Glomerular visceral epithelial cell (primary cell): Measurements from ENCODE around the gene TRNP1.
A peak's percentile ranks its signal among the peaks of the same experiment; 100 is the strongest.

Experiments
- DNase-seq: peaks from one replicate; pipeline ENCODE4 v3.0.0-alpha.2; 2016; ENCODE audit errors: extremely low spot score

The TRNP1 gene

GRCh38 chr1:27001570-27002360 is 8.3 kb downstream of the TRNP1 start:
- no peak for DNase-seq

GRCh38 chr1:27003745-27004470 is 10.4 kb downstream of the TRNP1 start:
- DNase-seq = no peak

DNA sequence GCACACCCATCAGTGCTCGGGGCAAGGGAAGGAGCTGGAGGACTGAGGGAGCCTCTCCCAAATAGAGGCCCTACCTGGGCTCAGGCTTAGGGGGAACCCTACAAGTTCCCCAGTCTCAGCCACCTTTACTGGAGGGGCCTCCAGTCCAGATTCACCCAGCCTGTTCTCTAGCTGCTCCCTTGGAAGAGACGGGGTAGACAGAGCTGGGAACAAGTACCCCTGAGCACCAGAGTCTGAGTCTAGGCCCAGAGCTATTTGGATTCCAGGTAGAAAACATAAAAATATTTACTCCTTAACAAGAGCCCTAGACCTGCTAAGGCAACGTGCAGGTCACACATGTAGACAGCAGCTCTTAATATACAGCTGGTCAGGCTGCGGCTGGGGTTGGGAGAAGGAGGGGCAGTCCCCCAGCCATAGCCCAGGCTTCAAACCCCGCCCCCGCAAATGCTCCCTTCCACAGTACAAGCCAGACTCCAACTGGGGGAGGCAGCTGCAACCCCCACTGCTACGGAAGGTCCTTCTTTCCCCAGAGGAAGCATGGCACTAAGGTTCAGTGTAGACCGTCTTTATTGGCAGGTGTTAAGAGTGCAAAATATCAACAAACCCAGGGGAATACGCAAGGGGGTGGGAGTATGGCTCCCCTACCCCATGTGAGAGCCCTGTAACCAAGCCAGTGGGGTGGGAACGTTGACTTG is 11.1 kb downstream of the TRNP1 start:
- no peak for DNase-seq

- DNase-seq = no peak
Observed at GRCh38 chr1:27005166-27005530, 11.7 kb downstream of the TRNP1 start.

GRCh38 chr1:27005648-27006496 is 12.4 kb downstream of the TRNP1 start:
- no peak for DNase-seq

DNA sequence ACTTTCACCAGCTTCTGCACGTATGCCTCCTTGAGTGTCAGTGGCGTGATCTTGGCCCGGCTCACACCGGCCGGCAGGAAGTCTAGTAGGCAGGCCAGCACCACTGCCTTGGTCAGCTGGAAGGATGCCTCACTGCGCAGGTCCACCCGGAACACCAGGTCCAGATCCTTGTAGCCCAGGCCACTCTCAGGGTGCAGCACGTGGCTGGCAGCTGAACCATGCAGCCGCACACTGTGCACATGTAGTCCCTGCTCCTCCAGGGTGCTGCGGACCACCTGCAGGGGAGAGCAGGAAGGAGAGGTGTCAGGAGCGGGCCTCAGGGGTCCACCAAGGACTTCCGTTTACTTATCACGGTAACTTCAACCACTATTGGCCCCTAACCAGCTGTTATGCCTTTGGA is 13.2 kb downstream of the TRNP1 start:
- no peak for DNase-seq

- no peak for DNase-seq
Observed at GRCh38 chr1:27007909-27008582, 14.6 kb downstream of the TRNP1 start.

DNA sequence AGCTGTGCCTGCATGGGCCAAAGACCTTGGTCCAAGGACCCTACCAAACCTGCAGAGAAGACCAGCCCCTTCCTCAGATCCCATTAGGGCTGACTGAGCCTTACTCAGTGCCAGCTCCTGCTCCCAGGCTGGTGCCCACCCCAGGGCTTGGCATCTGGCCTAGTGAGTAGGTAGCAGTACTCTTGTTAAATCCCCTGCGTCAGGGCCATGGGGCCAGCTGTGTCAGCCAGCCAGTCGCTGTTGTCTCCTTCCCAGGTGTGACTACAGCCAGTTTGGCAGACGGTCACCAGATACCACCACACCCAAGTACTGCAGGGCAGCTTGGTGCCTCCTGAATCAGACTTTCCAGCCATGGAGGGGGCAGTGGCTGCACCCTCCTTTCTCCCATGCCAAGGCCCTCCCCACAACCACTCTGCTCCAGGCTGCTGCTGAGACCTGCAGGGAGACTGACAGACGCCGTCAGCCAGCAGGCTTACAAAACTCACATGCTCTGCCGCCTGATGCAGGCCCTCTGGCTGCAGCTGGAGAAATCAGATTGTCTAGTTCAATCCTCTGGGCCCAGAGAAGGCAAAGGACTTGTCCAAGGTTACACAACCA is 16.2 kb downstream of the TRNP1 start:
- no peak for DNase-seq

DNA sequence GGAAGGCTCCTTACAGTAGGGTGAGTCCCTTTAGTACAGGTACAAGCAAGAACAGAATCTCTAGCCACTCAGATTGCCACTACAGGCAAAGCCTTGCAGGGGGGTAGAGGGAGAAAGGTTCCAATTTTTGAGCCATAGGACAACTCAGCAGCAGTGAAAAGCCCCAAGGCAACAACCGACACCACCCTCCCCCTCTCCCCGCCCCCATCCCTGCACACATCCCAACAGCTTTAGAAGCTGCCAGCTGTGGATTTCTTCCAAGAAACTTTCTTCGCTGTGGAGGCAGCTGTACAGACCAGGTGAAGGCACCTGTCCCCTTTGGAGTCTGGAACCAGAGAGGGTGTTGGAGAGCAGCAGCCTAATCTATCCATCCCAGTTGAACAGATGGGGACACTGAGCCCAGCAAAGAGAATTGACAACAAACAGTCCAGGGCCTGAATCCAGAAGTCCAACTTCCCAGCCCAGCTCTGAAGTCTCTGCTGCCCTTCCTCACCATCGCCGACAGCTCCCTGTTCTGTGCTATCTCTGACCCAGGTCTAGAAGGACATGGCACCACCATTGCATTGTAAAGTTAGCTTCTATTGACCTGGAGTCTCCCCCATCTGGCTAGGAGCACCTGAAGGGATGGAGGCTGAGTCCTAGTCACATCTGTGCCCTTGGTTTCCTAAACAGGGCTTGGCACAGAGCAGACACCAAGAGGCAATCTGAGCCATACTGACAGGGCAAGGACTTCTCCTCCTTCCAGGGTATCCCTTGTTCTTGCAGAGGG is 16.9 kb downstream of the TRNP1 start:
- DNase-seq = no peak

GRCh38 chr1:27011058-27011764 is 17.7 kb downstream of the TRNP1 start:
- peak; percentile 93 for DNase-seq

DNA sequence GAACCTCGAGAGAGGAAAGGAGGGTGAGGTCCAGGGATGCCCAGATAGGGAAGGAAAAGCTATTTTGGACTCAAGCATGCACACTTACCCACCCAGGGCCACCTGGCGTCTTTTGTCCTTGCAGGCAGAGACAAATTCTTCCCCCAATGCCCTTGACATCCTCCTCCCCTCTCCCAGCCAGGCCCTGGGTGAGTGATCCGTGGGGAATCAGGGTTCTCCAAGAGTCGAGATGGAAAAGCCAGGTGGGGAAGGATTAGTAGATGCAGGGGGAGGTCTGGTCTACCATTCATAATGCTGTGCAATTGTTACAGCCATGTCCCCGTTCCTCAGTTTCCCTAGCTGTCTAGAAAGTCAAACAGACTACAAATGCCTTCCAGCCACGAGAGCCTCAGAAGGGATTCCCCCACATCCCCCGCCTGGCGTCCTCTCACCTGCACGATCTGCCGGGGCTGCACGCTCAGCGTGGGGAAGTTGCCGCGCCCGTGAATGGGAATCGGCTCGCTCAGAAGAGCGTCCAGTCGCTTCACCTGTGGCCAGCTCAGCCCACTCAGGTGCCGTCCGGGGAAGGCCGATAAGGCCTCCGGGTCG is 18.6 kb downstream of the TRNP1 start:
- DNase-seq = no peak

DNA sequence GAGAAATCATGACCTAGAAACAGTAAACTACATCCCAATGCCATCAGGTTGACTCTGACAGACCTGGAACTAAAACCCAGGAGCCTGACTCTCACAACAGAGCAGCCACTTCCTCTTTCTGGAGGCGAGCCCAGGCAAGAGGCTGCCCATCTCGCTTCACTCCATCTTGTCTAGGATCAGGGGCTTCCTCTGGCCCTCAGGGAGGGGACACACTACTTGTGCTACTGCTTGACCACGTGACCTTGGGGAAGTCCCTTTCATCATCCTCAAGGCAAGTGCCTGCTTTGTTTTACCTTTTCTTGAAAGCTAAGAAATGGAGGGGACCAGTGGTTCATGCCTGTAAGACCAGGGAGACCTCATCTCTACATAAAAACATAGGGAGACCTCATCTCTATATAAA is 21.8 kb downstream of the TRNP1 start:
- DNase-seq = no peak

DNA sequence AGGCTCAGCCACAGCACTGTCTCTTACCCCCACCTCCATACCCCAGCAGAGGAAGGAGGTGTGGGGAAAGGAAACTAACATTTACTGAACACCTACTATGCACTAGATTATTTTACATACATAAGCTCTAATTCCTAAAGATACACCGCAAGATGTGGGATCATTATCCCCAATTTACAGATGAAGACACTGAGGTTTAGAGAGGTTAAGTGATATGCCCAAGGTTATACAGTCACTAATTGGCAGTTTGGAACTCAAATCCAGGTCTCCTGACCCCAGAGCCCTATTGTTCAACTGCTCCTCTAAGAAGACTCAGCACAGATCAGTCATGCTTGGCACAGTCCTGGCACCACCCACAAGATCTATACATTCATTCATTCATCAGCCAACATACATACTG is 22.9 kb downstream of the TRNP1 start:
- DNase-seq = no peak

- DNase-seq = no peak
Observed at GRCh38 chr1:27017207-27017606, 23.7 kb downstream of the TRNP1 start.

GRCh38 chr1:27018316-27018715 is 24.8 kb downstream of the TRNP1 start:
- DNase-seq = no peak

DNA sequence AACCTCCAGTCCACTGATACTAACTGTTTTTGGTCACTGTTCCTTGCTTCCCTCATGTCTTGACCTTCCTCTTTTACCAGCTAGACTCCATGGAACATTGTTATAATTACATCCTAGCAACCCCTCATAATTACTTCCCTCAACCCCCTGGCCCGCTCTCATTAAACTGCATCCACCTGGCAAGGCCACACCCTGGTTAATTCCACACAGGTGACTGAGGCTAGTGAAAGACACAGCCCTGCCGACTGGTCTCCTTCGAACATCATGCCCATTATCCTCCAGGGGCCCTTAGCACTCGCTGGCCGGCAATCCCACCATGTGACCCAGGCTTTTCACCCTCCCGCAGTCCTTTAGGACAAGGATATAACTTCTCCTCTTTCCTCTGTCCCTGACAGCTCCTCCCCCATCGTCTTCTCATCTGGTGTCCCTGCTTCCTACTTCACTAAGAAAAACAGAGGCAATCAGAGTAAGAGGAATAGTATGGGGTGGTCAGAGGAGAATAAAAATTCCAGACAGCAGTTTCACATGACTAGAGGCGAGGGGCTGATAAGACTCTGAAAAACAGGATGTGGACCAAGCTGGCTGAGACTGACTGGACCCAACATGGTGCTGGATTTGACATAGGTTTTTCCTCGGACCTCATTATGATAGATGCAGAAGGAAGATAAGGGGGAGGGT is 28.0 kb downstream of the TRNP1 start:
- DNase-seq = no peak

- no peak for DNase-seq
Observed at GRCh38 chr1:27025718-27026117, 32.2 kb downstream of the TRNP1 start.
